GM23248 (cell line): Measurements from ENCODE around the gene ZNF710.

ENCODE experiments used
- EZH2 ChIP-seq: fragments of 200-600 bp; sonication (generic); IDR thresholded peaks from 2 replicates; pipeline ENCODE4 v1.6.1; 2018; ENCODE audit warnings: antibody characterized with exemption, mild to moderate bottlenecking; ENCODE audit not compliant: insufficient read depth, poor library complexity, severe bottlenecking
- EZH2phosphoT487 ChIP-seq: fragments of 200-600 bp; sonication (generic); IDR thresholded peaks from 2 replicates; pipeline ENCODE4 v1.6.1; 2018; ENCODE audit warnings: antibody characterized with exemption, moderate library complexity, mild to moderate bottlenecking, low read depth; ENCODE audit not compliant: insufficient read depth

- no peak for TF ChIP-seq EZH2
- no peak for TF ChIP-seq EZH2phosphoT487
These were observed 7.5 kb downstream of the ZNF710 start for GRCh38 chr15:90008607-90009006.
